Germinal center (tissue), 1 donor: ENCODE measurements around the gene COL15A1.

Source experiments
- DNase-seq: peaks from one replicate; pipeline ENCODE4 v3.0.0; 2012; ENCODE audit warnings: mixed read lengths, low spot score

Gene COL15A1

DNA sequence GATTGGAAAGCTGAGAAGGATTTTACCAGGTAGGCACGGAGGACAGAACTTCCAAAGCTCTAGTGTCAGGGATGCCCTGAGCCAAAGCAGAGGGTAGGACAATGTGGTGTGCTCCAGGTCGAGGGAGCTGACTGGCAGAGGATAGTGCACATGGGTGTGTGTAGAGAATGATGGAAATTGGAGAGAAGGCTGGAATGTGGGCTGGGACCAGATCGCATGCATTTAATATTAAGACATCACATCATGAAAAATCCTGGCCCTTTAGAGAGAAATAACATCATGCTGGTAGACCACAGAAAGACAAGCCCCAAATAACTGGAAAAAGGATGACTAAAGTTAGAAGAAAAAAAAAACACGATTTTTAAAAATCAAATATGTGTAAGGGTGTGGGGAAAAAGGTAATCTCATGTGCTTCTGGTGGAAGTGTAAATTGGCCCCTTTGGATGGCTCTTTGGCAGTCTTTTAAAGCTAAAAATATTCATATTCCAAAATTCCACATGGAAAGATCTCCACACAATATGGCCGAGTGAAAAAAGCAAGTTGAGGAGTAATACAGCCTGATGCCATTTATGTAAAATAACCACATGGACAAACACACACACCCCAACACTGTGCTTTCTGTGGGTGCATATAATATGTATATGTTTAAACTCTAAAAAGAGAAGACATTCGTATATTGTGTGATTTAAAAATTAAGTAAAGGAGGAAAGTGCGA is 94.2 kb downstream of the COL15A1 start:
- DNase-seq = no peak

- no peak for DNase-seq
Observed at GRCh38 chr9:99038484-99038820, 94.7 kb downstream of the COL15A1 start.

- DNase-seq = no peak
Observed at GRCh38 chr9:99039505-99040182, 95.9 kb downstream of the COL15A1 start.

- DNase-seq = no peak
Observed at GRCh38 chr9:99040251-99040900, 96.7 kb downstream of the COL15A1 start.

DNA sequence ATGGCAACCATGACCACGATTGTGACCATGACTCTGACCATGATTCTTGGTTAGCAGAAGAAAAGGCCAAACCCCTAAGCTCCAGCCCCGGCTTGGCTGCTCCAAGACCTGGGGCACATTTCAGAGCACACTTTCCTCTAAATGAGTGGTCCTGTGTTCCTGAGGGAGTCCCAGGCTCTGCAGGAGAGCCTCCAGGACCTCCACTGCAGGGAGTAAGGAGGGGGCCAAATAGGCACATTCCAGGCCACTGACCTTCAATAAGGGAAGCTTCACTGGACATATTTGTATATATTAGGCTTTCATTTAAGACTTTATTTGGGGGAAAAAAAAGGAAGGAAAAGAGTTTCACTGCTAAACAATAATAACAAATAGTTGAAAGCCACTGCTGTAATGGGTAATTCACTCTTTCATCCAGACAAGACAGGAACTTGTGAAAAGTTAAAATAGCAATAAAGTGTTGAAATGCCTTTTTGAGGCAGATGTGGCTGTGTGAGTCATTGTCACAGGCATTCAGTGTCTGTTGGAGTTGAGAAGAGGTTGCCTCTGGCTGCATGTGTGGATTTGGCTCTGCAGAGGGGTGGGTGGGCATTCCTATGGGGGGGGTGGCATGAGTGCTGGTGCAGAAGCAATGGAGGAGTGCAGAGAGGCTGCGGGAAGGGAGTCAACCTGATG is 97.3 kb downstream of the COL15A1 start:
- no peak for DNase-seq

GRCh38 chr9:99041618-99042017 is 97.9 kb downstream of the COL15A1 start:
- DNase-seq = no peak

- DNase-seq = no peak
Observed at GRCh38 chr9:99042620-99043019, 98.9 kb downstream of the COL15A1 start.

DNA sequence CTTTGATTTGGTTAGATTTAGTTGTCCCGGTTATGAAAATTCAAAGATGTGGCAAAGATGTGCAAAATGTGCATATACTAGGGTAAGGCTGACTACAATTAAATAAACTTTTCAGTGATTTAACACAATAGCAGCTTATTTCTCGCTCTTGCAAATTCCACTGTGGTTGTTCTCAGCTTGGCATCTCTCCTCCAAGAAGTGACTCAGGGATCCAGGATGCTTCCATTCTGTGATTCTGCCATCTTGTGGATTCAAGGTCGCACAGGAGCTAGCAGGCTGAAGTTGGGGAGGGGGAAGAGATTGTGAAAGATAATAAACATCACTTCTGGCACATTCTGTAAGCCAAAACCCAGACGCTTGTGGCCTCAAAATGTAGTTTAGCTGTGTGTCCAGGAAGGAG is 101.1 kb downstream of the COL15A1 start:
- no peak for DNase-seq

- no peak for DNase-seq
Observed at GRCh38 chr9:99046068-99046467, 102.4 kb downstream of the COL15A1 start.

- no peak for DNase-seq
Observed at GRCh38 chr9:99046542-99047071, 102.9 kb downstream of the COL15A1 start.

DNA sequence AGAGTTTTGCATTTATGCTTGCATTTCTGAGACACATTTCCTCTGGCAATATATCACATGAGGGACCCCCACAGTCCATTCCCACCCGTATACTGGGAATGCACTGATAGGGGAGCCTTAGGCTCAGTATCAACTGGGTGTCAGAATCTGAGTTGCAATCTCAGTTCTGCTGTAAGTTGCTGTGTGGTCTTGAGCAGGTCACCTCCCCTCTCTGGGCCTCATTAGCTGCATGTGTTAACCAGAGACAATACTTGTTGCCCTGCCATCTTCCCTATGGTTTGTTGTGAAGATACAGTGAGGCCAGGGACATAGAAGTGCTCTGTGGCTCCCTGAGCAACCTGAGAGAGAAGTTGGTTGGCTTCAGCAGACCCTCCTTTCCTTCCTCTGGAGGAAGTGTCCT is 105.5 kb downstream of the COL15A1 start:
- no peak for DNase-seq

DNA sequence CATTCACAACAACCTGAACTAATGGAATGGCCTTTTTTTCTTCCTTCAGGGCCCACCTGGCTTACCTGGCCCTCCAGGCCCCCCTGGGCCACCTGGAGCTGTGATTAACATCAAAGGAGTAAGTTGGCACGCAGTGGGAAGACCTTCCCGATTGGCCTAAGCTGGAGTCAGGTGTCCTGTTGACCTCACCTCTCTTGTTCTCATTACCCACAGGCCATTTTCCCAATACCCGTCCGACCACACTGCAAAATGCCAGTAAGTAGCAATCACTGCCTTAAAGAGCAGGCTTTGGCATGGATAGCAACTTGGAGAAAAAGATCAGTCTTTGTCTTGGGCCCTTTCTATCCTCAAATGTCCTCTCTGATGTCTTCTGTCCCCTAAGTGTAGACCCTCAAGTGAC is 105.9 kb downstream of the COL15A1 start:
- no peak for DNase-seq

- DNase-seq = no peak
Observed at GRCh38 chr9:99050292-99050911, 106.7 kb downstream of the COL15A1 start.

DNA sequence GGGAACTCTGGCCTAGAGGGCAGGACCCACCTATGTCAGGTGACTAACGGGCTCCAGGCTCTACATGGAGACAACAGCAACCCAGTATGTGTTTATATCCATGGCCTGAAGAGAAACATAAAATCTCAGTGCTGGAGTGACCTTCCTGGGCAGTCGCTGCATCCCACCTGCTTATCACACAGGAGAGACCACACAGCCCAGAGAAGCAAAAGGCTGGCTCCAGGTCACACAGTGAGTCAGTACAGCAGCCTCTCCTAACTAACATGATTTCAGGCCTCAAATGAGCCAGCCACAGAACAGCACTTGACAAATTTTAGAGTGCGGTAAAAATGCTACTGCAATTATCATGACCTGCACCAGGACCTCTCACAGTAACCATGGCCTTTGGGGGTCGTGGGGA is 107.2 kb downstream of the COL15A1 start:
- no peak for DNase-seq

GRCh38 chr9:99051406-99051805 is 107.7 kb downstream of the COL15A1 start:
- no peak for DNase-seq

DNA sequence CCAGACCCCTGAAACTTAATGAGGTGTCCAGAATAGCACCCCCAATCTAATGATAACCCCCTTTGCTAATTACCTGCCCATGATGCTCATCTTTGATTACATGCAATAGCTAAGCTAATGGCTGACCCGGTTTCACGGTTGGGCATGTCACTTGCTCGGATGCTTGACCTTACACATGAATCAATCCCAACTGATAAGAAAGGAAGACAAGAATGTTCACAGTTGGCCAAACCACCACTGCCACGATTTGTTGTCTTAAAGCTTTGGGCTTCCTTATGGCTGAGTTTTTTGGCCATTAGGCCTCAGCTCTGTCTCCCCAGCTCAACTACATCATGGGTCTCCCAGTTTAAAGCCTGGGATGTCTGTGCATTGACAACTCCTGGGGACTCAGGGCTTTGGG is 108.1 kb downstream of the COL15A1 start:
- DNase-seq = no peak

DNA sequence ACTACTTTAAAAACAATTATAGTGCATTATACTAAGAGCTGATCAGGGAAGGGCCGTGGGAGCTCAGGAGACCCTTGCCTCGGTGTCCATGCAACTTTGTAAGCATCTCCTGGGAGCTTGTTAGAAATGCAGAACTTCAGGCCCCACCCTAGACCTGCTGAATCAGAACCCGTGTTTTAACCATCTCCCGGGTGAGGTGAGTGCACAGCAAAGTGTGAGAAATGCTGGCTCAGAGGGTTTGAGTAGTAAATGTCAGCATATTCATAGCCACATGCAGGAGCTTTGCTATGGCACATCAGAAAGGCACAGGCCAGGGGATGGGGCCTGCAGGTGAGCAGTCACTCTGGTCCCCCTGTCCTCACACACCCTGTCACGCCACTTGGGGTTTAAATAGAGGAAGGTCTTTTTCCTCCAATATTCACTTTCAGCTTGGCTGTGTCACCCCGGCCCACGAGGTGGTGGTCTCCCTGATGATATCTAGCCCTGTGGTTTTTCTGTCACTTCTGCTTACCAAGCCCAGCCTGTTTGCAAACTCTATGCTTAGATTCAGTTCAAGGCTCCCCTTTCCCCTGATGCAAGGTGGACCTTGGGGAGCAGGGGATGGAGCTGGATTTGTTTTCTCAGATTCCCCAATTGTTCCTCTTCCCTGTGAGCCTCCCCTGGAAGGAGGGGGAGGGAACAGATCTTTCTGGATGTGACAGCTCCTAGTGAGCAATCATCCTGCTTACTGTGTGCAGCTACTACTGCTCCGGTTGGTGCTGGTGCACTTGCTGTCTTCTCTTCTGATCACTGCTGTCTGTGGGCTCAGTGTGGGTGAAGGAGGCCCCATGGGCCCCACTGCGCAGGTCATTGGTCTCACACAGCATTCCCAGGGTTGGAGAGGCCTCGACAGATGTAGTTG is 109.4 kb downstream of the COL15A1 start:
- no peak for DNase-seq

GRCh38 chr9:99054581-99054980 is 110.9 kb downstream of the COL15A1 start:
- no peak for DNase-seq

- DNase-seq = no peak
Observed at GRCh38 chr9:99055384-99055783, 111.7 kb downstream of the COL15A1 start.

GRCh38 chr9:99056186-99056585 is 112.5 kb downstream of the COL15A1 start:
- DNase-seq = no peak
